ENCODE measurements around the gene MRPS10. TPM values are rescaled to one million over a fixed set of nuclear protein-coding genes. Genes with fewer than 3 reads are reported as not detected.

MRPS10 gene
- total and polyA plus RNA-seq, 2 donors (not counting 1 experiment from before 2014, with no cell fraction given), result 10.5 to 26.4 TPM

DNA sequence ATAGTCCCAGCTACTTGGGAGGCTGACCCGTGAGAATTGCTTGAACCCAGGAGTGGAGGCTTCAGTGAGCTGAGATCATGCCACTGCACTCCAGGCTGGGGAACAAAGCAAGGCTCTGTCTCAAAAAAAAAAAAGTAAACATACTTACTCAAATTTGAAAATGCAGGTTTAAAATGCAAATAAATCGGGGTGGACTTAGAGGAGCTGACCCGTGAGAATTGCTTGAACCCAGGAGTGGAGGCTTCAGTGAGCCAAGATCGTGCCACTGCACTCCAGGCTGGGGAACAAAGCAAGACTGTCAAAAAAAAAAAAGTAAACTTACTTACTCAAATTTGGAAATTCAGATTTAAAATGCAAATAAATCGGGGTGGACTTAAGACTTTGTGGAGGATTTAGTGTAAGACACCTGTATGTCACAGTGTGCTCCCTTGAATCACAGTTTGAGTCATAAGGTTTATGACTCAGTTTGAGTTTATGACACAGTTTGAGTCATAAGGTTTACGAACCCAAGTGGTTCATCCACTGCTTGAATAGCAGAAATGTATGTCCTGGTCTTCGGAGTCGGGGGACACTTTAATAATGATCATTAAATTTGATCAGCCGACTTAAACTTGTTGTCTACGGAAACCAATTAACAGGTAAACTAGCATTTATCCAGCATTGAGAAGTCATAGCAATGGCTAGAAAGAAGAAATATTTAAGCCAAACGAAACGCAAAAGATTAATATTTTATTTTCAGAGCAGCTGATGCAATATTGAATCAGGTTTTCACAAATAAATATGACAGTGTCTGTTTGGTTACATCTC lies 6.8 kb upstream of the MRPS10 start:
- ATAC-seq (ENCODE audit: low read depth), result peak; percentile 41
- H3K27me3 ChIP-seq (replicated peaks in 1 of 4; ENCODE audit: control extremely low read depth in 1 of 4, control insufficient read depth in 3 of 4, insufficient read depth in 4 of 4, low read length in 3 of 4), result no peaks in the 10 kb centered on the region
- ChIA-PET CTCF (interaction anchor here (0.6 to 0.7 kb wide), 2 partner anchors 52 to 390 kb away, joined by 3 read pairs; no protein-coding TSS in a partner anchor), POLR2A (no interaction called here)
- H3K9ac ChIP-seq (ENCODE audit: low read length), result no peak overlapping the region
- H3K9me3 Mint-ChIP-seq (ENCODE audit: insufficient read depth), result no peaks in the 10 kb centered on the region
- H3K4me3 ChIP-seq (ENCODE audit: control extremely low read depth in 1 of 5, extremely low read depth in 1 of 5, insufficient read depth in 1 of 5, low read depth in 2 of 5, low read length in 4 of 5), result no peak overlapping the region
- no peak for DNase-seq
- H2AFZ ChIP-seq (ENCODE audit: insufficient read depth, low read depth, low read length, poor library complexity, severe bottlenecking), result no peak overlapping the region
- 57% methylated on average over 6 of the region's 12 CpGs for WGBS (ENCODE audit: insufficient coverage)
- no peaks in the 10 kb centered on the region for H3K79me2 ChIP-seq (ENCODE audit: control insufficient read depth, insufficient read depth, low read length)
- peaks cover 5% of the 10 kb centered on the region for H3K4me1 Mint-ChIP-seq
- TF ChIP-seq EZH2 (IDR thresholded peaks at IDR 0.05; ENCODE audit: borderline replicate concordance, insufficient read depth, low read depth, low read length, poor library complexity, severe bottlenecking), result no peak
- TF ChIP-seq, protein P1, sequence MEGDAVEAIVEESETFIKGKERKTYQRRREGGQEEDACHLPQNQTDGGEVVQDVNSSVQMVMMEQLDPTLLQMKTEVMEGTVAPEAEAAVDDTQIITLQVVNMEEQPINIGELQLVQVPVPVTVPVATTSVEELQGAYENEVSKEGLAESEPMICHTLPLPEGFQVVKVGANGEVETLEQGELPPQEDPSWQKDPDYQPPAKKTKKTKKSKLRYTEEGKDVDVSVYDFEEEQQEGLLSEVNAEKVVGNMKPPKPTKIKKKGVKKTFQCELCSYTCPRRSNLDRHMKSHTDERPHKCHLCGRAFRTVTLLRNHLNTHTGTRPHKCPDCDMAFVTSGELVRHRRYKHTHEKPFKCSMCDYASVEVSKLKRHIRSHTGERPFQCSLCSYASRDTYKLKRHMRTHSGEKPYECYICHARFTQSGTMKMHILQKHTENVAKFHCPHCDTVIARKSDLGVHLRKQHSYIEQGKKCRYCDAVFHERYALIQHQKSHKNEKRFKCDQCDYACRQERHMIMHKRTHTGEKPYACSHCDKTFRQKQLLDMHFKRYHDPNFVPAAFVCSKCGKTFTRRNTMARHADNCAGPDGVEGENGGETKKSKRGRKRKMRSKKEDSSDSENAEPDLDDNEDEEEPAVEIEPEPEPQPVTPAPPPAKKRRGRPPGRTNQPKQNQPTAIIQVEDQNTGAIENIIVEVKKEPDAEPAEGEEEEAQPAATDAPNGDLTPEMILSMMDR (IDR thresholded peaks at IDR 0.05), result no peak
- no peaks in the 10 kb centered on the region for H4K20me1 ChIP-seq (ENCODE audit: control insufficient read depth, insufficient read depth, low read length, poor library complexity, severe bottlenecking)
- H3K27ac ChIP-seq (ENCODE audit: low read length in 2 of 2), result no peak overlapping the region
- intact Hi-C loops (cut with micrococcal nuclease), result no loop called here
- H3K4me3 Mint-ChIP-seq, result peak overlapping the region; percentile 26
- H3K27ac Mint-ChIP-seq, result no peak overlapping the region
- no peaks in the 10 kb centered on the region for H3K36me3 ChIP-seq (replicated peaks in 1 of 2; ENCODE audit: control extremely low read depth in 1 of 2, control insufficient read depth in 1 of 2, extremely low read depth in 1 of 2, insufficient read depth in 2 of 2, low read length in 1 of 2)
- peaks cover 10% of the 10 kb centered on the region for H3K27me3 Mint-ChIP-seq
- H3K4me2 ChIP-seq (replicated peaks; ENCODE audit: low read depth, low read length, poor library complexity, severe bottlenecking), result no peak overlapping the region
- H3K9me3 ChIP-seq (ENCODE audit: control extremely low read depth in 1 of 3, control insufficient read depth in 2 of 3, insufficient read depth in 1 of 3, low read length in 2 of 3), result no peaks in the 10 kb centered on the region
- no peaks in the 10 kb centered on the region for H3K4me1 ChIP-seq (ENCODE audit: control insufficient read depth in 2 of 2, insufficient read depth in 2 of 2, low read length in 2 of 2)

DNA sequence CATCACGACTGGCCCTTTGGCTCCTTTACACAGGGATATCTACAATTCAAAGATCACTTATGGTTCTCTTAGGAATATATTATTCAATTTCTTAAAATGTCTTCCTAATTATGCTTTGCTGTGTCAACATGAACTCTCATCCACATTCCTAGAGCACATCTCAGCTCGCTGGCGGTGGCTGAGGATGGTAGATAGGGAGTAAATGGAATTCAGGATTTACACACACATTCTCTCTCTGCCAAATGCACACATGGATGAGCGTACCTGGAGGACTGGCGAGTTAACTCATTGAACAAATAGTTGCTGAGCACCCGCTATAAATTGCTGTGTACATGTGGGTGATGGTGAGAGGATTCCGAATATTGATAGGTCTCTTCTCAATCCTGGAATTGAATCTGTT lies 4.8 kb upstream of the MRPS10 start:
- Histone ChIP-seq H3K4me3 (ENCODE audit: control extremely low read depth in 1 of 5, extremely low read depth in 1 of 5, insufficient read depth in 1 of 5, low read depth in 2 of 5, low read length in 4 of 5) (no peak overlapping the region), H4K20me1 (ENCODE audit: control insufficient read depth, insufficient read depth, low read length, poor library complexity, severe bottlenecking) (no peaks in the 10 kb centered on the region), H2AFZ (ENCODE audit: insufficient read depth, low read depth, low read length, poor library complexity, severe bottlenecking) (no peak overlapping the region), H3K4me1 (ENCODE audit: control insufficient read depth in 2 of 2, insufficient read depth in 2 of 2, low read length in 2 of 2) (peaks cover 0 to 5% of the 10 kb centered on the region in 2 donors), H3K27me3 (replicated peaks in 1 of 4; ENCODE audit: control extremely low read depth in 1 of 4, control insufficient read depth in 3 of 4, insufficient read depth in 4 of 4, low read length in 3 of 4) (no peaks in the 10 kb centered on the region), H3K9ac (ENCODE audit: low read length) (no peak overlapping the region), H3K9me3 (ENCODE audit: control extremely low read depth in 1 of 3, control insufficient read depth in 2 of 3, insufficient read depth in 1 of 3, low read length in 2 of 3) (no peaks in the 10 kb centered on the region), H3K36me3 (replicated peaks in 1 of 2; ENCODE audit: control extremely low read depth in 1 of 2, control insufficient read depth in 1 of 2, extremely low read depth in 1 of 2, insufficient read depth in 2 of 2, low read length in 1 of 2) (no peaks in the 10 kb centered on the region), H3K79me2 (ENCODE audit: control insufficient read depth, insufficient read depth, low read length) (peaks cover 8% of the 10 kb centered on the region), H3K27ac (ENCODE audit: low read length in 2 of 2) (no peak overlapping the region), H3K4me2 (replicated peaks; ENCODE audit: low read depth, low read length, poor library complexity, severe bottlenecking) (no peak overlapping the region)
- intact Hi-C loops (cut with micrococcal nuclease), result no loop called here
- 95% methylated on average over 3 of the region's 7 CpGs for WGBS (ENCODE audit: insufficient coverage)
- no peaks in the 10 kb centered on the region for H3K9me3 Mint-ChIP-seq (ENCODE audit: insufficient read depth)
- no peak overlapping the region for H3K27ac Mint-ChIP-seq
- ChIA-PET POLR2A (interaction anchor here (0.7 kb wide), 1 partner anchor 264 kb away, joined by 8 read pairs; no protein-coding TSS in a partner anchor), CTCF (no interaction called here)
- peaks cover 10% of the 10 kb centered on the region for H3K27me3 Mint-ChIP-seq
- H3K4me1 Mint-ChIP-seq, result peaks cover 9% of the 10 kb centered on the region
- DNase-seq (no peak), ATAC-seq (ENCODE audit: low read depth) (no peak)
- no peak overlapping the region for H3K4me3 Mint-ChIP-seq
- TF ChIP-seq EZH2 (IDR thresholded peaks at IDR 0.05; ENCODE audit: borderline replicate concordance, insufficient read depth, low read depth, low read length, poor library complexity, severe bottlenecking), result no peak
- TF ChIP-seq, protein P1 (IDR thresholded peaks at IDR 0.05), result no peak
